K562 (cell line): ENCODE measurements around the gene PICK1. TPM values are rescaled to one million over a fixed set of nuclear protein-coding genes. Genes with fewer than 3 reads are reported as not detected.
A peak's percentile ranks its signal among the peaks of the same experiment; 100 is the strongest.

Experiments used
- CAMTA2 ChIP-seq: fragments of 250-450 bp; sonication (Bioruptor Pico); conservative IDR thresholded peaks from 2 replicates; pipeline ENCODE4 v1.5.1; 2022
- ESRRB ChIP-seq: fragments of 250-450 bp; sonication (Bioruptor Pico); IDR thresholded peaks from 2 replicates; pipeline ENCODE4 v1.5.0; 2020; ENCODE audit warnings: mild to moderate bottlenecking, moderate library complexity, borderline replicate concordance
- GABPB2 ChIP-seq: fragments of 250-450 bp; sonication (Bioruptor Pico); conservative IDR thresholded peaks from 2 replicates; pipeline ENCODE4 v1.5.1; 2021; ENCODE audit warnings: mild to moderate bottlenecking
- JUND ChIP-seq, 2 experiments: IDR thresholded peaks; 2 replicates in 1 of 2; 3 replicates in 1 of 2; pipeline ENCODE4 v1.6.1; 2011; ENCODE audit warnings: borderline replicate concordance in 2 of 2, low read depth in 2 of 2, low read length in 2 of 2, improper control_type of control experiment in 1 of 2, missing biosample characterization in 1 of 2, missing genetic modification characterization in 1 of 2, missing genetic modification reagents in 1 of 2
- RAD21 ChIP-seq, 2 experiments: fragments of 250-450 bp in 1 of 2; fragments of 450-650 bp in 1 of 2; sonication (Bioruptor Pico) in 1 of 2; formaldehyde crosslinking in 1 of 2; IDR thresholded peaks in 1 of 2; conservative IDR thresholded peaks in 1 of 2; 2 replicates each; pipeline versions ENCODE4 v1.4.0 to v1.8.0; 2020 to 2022; ENCODE audit warnings: mild to moderate bottlenecking in 2 of 2, moderate library complexity in 1 of 2
- SMAD1 ChIP-seq: fragments of 150-350 bp; IDR thresholded peaks from 2 replicates; pipeline ENCODE4 v1.6.1; 2014; ENCODE audit warnings: low read length, low read depth; ENCODE audit not compliant: partially characterized antibody
- TRIM28 ChIP-seq: fragments of 450-650 bp; IDR thresholded peaks from 2 replicates; pipeline ENCODE4 v1.6.1; 2017
- U2AF2 ChIP-seq: fragments of 200-400 bp; formaldehyde crosslinking; optimal IDR thresholded peaks from 2 replicates; pipeline ENCODE3; 2017; ENCODE audit warnings: low read depth, mild to moderate bottlenecking, low read length
- ZKSCAN1 ChIP-seq: fragments of 150-350 bp; IDR thresholded peaks from 2 replicates; pipeline ENCODE4 v1.6.1; 2016; ENCODE audit warnings: low read depth, low read length
- ZNF184 ChIP-seq: sonication (generic); formaldehyde crosslinking; IDR thresholded peaks from 2 replicates; pipeline ENCODE4 v1.5.0; 2020; ENCODE audit warnings: missing genetic modification reagents
- ZNF444 ChIP-seq: fragments of 250-450 bp; sonication (Bioruptor Pico); IDR thresholded peaks from 2 replicates; pipeline ENCODE4 v1.4.0; 2020; ENCODE audit warnings: mild to moderate bottlenecking, moderate library complexity
- polyA plus RNA-seq, 8 experiments: library from polyadenylated mRNA; depleted of rRNA in 4 of 8; stranded (reverse) in 5 of 8; unstranded in 3 of 8; fragments of >200 nt; fragmentation: Nextera tagmentation in 2 of 8; fragmentation: Illumina TruSeq in 1 of 8; extraction: Ambion mirVana in 2 of 8; extraction: Trizol in 1 of 8; gene quantifications; 2 replicates each; pipeline versions ENCODE4 v1.2.1 to v1.2.3, GENCODE V29; 2011 to 2014; ENCODE audit warnings: inconsistent platforms in 1 of 8, missing spikeins in 1 of 8
- total RNA-seq, 7 experiments: library from RNA; depleted of rRNA in 6 of 7; stranded (reverse); fragments of >200 nt in 6 of 7; fragmentation: Illumina TruSeq in 2 of 7; extraction: Trizol in 2 of 7; gene quantifications; 2 replicates each; pipeline versions ENCODE4 v1.2.1 to v1.2.3, GENCODE V29; 2011 to 2021; ENCODE audit warnings: low replicate concordance in 1 of 7
- TF ChIP-seq, protein P1 (sequence below), 2 experiments: fragments of 450-650 bp in 1 of 2; sonication (generic) in 1 of 2; formaldehyde crosslinking in 1 of 2; IDR thresholded peaks; 2 replicates each; pipeline versions ENCODE4 v1.7.1 to v1.9.0; 2016 to 2022; ENCODE audit warnings: inconsistent platforms in 1 of 2, mild to moderate bottlenecking in 1 of 2, missing genetic modification reagents in 1 of 2
- TF ChIP-seq, protein P2 (sequence below), 2 experiments: fragments of 450-650 bp in 1 of 2; sonication (generic) in 1 of 2; formaldehyde crosslinking in 1 of 2; IDR thresholded peaks in 1 of 2; conservative IDR thresholded peaks in 1 of 2; 2 replicates each; pipeline versions ENCODE4 v1.6.1 to v1.8.1; 2016 to 2023; ENCODE audit warnings: mild to moderate bottlenecking in 2 of 2, moderate library complexity in 2 of 2, inconsistent platforms in 1 of 2, missing genetic modification reagents in 1 of 2

Gene PICK1
- total and polyA plus RNA-seq, 9 of the 15 experiments (the other 6 are each of a cell fraction or from before 2014, with no cell fraction given): 0.06 to 11.0 (median 7.9) TPM; not detected in 1

DNA sequence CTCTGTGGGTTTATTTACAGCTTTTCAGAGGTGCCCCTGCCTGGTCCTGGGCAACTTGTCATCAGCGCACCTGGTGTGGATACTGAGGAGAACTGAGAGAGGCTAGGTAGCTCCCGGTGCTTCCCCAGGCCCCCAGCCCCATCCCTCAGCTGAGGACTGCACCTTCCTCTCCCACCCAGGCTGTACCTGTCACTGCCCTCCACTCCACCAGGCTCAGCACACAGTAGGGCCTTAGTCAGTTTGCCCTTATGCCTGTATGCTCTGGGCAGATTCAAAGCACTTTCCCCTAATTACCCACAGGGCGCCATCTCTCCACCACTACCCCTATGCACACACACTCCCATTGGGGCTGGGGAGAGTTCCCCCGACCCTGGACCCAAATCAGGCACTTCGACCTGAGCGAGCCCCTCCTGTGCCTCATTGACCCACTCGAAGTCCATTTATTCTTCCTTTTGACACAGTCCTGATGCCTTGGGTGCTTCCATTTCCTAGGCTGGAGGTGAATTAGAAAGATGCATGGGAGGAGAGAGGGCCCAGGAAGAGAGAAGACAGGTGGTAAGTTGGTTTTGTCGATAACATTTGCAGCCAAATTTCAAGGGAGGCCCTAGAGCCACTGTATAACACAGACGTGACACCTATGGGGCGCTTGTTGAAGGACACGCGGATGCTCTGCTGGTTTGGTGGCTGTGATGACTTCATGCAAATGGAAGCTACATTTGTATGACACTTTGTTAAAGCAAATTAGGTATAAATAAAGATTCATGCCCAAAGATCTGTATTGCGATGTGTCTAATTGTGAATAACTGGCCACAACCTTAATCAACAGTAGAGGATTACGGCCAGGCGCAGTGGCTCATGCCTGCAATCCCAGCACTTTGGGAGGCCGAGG, 13.8 kb upstream of the PICK1 start (continued):
- TF ChIP-seq, protein P1, sequence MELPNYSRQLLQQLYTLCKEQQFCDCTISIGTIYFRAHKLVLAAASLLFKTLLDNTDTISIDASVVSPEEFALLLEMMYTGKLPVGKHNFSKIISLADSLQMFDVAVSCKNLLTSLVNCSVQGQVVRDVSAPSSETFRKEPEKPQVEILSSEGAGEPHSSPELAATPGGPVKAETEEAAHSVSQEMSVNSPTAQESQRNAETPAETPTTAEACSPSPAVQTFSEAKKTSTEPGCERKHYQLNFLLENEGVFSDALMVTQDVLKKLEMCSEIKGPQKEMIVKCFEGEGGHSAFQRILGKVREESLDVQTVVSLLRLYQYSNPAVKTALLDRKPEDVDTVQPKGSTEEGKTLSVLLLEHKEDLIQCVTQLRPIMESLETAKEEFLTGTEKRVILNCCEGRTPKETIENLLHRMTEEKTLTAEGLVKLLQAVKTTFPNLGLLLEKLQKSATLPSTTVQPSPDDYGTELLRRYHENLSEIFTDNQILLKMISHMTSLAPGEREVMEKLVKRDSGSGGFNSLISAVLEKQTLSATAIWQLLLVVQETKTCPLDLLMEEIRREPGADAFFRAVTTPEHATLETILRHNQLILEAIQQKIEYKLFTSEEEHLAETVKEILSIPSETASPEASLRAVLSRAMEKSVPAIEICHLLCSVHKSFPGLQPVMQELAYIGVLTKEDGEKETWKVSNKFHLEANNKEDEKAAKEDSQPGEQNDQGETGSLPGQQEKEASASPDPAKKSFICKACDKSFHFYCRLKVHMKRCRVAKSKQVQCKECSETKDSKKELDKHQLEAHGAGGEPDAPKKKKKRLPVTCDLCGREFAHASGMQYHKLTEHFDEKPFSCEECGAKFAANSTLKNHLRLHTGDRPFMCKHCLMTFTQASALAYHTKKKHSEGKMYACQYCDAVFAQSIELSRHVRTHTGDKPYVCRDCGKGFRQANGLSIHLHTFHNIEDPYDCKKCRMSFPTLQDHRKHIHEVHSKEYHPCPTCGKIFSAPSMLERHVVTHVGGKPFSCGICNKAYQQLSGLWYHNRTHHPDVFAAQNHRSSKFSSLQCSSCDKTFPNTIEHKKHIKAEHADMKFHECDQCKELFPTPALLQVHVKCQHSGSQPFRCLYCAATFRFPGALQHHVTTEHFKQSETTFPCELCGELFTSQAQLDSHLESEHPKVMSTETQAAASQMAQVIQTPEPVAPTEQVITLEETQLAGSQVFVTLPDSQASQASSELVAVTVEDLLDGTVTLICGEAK (IDR thresholded peaks at IDR 0.05): peak; percentile 67
- TF ChIP-seq, protein P1 (CRISPR knock-in tag; IDR thresholded peaks at IDR 0.05): no peak
- no peak for TF ChIP-seq SMAD1
- TF ChIP-seq CAMTA2 (CRISPR knock-in tag): no peak
- peak; percentile 18; the same call in 1 of the 2 replicates for TF ChIP-seq JUND (IDR thresholded peaks at IDR 0.05; ENCODE audit: borderline replicate concordance, low read depth, low read length)
- no peak for TF ChIP-seq JUND (tag; IDR thresholded peaks at IDR 0.05; ENCODE audit: borderline replicate concordance, low read depth, low read length)
- TF ChIP-seq ZKSCAN1: peak; percentile 71; the same call in 1 of the 2 replicates
- TF ChIP-seq RAD21 (CRISPR knock-in tag; conservative IDR thresholded peaks at IDR 0.05 in 1 of 2, IDR thresholded peaks at IDR 0.05 in 1 of 2): peak in 1 of 2 experiments; percentile 30; a peak in 1 of 4 replicates
- 0 out of 2 replicates have a peak, but pooled peaks have one; percentile 29 for TF ChIP-seq TRIM28
- no peak for TF ChIP-seq ESRRB (CRISPR knock-in tag)
- no peak for TF ChIP-seq GABPB2 (CRISPR knock-in tag)
- TF ChIP-seq, protein P2, sequence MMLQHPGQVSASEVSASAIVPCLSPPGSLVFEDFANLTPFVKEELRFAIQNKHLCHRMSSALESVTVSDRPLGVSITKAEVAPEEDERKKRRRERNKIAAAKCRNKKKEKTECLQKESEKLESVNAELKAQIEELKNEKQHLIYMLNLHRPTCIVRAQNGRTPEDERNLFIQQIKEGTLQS (IDR thresholded peaks at IDR 0.05): peak; percentile 59
- TF ChIP-seq, protein P2 (CRISPR knock-in tag; conservative IDR thresholded peaks at IDR 0.05): no peak
- no peak for TF ChIP-seq U2AF2
- TF ChIP-seq ZNF184: peak; percentile 97
- no peak for TF ChIP-seq ZNF444 (CRISPR knock-in tag)
